Fibroblast of pulmonary artery (primary cell): ENCODE data around the gene NPEPL1.

Experiments
- DNase-seq: peaks from one replicate; pipeline ENCODE4 v3.0.0-alpha.2; 2010; ENCODE audit warnings: low read depth
- H3K4me3 ChIP-seq: replicated peaks from 2 replicates; pipeline ENCODE4 v1.5.1; 2011; ENCODE audit warnings: low read depth, mild to moderate bottlenecking, control low read depth, low read length, moderate library complexity
- TF ChIP-seq, protein P1 (sequence below): IDR thresholded peaks from 2 replicates; pipeline ENCODE4 v1.5.1; 2011; ENCODE audit warnings: mild to moderate bottlenecking, control low read depth, low read length, inconsistent platforms; ENCODE audit errors: missing control alignments

The NPEPL1 gene

DNA sequence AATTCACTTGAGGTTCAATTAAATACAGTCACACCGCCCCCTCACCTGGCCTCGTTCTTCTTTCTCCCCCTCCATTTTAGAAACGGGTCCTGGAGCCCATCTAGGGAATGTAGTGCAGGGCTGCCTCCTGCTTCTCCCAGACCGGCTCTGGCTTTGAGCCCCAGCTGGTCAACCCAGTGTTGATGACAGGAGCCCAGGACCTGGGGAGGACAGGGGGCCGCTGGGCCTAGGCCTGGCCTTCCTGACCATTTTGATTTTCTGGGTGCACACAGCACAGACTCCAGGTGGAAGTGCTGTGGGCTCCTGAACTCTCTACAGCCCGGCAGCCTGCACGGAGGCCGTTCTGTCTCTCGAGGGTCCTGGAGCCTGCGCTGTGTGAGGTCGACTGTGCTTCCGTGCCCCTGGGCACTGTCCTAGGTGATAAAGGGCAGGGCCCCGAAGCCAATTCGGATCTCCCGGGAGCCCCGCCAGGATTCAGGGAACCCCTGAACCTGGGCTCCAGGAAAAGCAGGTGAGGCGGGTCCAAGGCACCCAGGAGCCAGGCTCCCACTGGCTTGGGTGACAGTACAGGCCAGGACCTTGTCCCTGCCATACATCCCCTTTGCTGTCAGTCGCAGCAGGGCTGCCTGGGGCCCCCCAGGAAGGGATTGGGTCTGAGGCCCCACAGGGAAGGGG is 23.3 kb downstream of the NPEPL1 start:
- DNase-seq: no peak
- H3K4me3 ChIP-seq: no peak overlapping the region
- TF ChIP-seq, protein P1, sequence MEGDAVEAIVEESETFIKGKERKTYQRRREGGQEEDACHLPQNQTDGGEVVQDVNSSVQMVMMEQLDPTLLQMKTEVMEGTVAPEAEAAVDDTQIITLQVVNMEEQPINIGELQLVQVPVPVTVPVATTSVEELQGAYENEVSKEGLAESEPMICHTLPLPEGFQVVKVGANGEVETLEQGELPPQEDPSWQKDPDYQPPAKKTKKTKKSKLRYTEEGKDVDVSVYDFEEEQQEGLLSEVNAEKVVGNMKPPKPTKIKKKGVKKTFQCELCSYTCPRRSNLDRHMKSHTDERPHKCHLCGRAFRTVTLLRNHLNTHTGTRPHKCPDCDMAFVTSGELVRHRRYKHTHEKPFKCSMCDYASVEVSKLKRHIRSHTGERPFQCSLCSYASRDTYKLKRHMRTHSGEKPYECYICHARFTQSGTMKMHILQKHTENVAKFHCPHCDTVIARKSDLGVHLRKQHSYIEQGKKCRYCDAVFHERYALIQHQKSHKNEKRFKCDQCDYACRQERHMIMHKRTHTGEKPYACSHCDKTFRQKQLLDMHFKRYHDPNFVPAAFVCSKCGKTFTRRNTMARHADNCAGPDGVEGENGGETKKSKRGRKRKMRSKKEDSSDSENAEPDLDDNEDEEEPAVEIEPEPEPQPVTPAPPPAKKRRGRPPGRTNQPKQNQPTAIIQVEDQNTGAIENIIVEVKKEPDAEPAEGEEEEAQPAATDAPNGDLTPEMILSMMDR: no peak

DNA sequence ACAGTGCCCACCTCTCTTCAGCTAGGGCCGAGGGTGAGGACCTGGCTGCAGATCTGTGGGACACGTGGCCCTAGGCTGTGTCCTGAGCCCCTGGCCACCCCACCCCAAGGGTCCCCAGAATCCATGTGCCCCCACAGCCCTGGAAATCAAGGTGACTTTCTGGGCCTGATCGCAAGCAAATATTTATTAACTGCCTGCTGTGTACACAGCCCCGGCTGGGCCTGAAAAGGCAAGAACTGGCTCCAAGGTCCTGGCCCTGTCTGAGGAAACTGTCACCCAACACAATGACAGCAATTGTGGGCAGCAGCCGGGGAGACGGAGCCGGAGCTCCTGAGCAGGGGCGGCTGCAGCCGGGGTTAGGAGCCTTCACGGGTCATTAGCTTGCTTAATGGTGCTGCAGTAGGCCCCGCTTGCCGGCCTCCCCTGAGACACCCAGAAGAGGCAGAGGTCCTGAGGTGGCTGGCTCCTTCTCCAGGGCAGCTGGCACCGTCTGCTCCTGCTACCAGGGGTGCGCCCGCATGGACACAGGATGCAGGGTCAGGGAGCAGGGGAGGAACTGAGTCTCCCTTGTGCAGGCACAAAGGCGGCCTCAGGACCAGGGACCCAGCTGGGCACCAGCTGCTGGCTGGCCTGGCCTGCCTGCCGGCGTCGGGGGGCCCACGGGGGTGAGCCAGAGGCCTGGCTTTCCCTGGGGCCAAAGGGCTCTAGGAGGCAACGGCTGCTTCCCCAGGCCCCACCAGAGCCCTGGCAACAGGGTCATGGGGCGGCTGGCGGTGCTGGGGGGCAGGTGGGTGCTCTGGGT is 24.1 kb downstream of the NPEPL1 start:
- no peak for DNase-seq
- H3K4me3 ChIP-seq: no peak overlapping the region
- TF ChIP-seq, protein P1: no peak

DNA sequence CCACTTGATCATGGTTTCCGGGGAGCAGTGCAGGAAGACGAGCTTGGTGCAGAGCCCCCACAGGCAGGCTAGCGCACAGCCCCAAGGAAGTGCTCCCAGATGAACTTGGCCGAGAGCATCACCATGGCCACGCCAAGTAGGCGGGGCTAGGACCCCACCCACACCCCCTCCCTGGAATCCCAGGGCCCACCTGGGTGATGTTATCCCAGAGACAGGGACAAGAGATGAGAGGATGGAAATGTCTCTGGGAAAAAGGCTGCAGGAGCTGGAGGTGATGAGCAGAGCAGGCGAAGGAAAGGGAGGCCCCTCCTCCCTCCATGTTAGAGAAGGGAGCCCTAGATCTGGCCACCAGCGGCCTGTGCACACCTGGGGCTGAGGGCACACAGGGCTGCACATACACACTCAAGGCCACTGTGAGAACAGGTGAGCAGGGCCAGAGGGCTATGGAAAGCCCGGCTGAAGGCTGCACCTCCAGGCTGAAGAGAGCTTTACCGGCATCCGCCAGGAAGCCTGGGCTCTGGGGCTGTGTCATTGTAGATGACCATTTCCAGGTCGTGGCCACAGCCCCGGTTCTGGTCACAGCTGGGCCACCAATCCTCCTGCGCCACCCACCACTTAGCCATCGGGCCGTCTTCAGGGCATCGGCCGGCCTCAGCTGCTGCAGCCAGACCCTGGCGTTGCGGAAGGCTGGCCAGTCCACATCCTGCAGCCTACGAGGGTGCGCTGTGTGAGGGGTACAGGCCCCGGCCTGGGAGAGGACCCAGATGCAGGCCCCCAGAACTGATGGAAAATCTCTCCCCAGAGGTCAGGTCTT is 24.9 kb downstream of the NPEPL1 start:
- DNase-seq: no peak
- TF ChIP-seq, protein P1: no peak
- no peak overlapping the region for H3K4me3 ChIP-seq

DNA sequence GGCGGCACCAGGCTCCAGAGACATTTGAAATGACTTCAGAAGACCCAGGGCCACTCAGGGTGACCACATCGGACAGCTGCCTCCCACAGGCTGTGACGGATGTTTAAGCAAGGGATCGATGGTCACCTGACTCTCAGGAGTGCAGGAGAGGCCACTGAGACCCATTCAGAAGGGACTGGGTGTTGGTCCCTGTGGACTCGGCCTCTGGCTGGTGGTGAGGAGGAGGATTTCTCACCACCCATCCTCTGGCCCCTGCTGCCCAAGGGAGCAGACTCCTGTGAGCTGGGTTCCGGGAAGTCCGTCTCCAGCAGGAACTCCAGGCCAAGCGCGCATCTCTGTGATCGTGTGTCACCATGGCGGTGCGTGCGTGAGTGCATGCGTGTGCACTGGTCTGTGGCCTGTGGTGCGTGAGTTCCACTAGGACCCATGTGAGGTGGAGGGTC is 25.5 kb downstream of the NPEPL1 start:
- no peak overlapping the region for H3K4me3 ChIP-seq
- TF ChIP-seq, protein P1: no peak
- DNase-seq: no peak

DNA sequence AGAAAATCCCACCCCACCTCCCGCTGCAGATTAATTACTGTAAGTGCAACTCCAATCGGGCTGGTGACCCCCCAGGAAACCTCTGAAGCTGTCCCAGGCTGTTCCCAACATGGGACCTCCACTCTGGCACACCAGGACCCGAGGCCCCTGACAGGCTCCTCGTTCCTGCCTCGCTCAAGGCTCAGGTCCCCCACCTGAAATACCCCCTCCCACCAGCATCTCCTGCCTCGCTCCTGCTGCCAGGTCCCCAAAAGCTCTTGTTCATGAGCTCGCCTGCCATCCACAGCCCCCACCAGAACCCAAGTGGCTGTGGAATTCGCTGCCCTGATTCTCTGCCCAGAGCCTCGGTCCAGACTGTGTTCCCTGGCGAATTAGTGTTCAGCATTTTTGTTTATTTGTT is 26.1 kb downstream of the NPEPL1 start:
- TF ChIP-seq, protein P1: no peak
- H3K4me3 ChIP-seq: no peak overlapping the region
- DNase-seq: no peak

DNA sequence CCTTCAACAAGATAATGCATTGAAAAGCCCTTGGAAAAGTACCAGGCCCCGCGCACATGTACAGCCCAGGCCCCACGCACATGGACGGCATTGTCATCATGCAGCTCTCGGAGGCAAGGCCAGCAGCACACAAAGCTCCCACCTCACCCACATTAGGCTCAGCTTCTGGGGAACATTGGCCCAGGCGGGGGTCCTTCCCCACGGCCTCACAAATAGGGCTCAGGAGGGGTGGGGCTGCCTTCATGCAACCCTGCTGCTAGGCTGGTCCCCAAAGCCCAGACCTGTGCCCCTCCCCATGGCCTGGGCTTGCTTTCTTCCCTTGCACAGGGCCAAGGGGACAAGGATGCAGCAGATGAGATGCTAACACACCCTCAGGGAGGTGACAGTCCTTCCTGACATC is 26.7 kb downstream of the NPEPL1 start:
- no peak for DNase-seq
- TF ChIP-seq, protein P1: no peak

More for the DNA sequence above, 26.7 kb downstream of the NPEPL1 start:
- no peak overlapping the region for H3K4me3 ChIP-seq
